Cardiac septum (tissue), 1 donor: ENCODE measurements around the gene FOXP4. TPM values are rescaled to one million over a fixed set of nuclear protein-coding genes. Genes with fewer than 3 reads are reported as not detected.

ENCODE experiments used
- DNase-seq: peaks from one replicate; pipeline ENCODE4 v3.0.0-alpha.2; 2020; ENCODE audit warnings: low spot score
- intact Hi-C: fragments of 100-400 bp; cut with DNase I; formaldehyde crosslinking; loops from one replicate; pipeline ENCODE4 v1.14.0; 2022
- total RNA-seq: library from RNA; stranded (reverse); fragmentation: NEBNext Ultra II Directional; extraction: Animal tissue kit (Norgen Biotek cat#: 25700); gene quantifications from one replicate; pipeline ENCODE4 v1.2.1, GENCODE V29; 2021
- donor health status: DM: no; HTN: no; CAD: no.

FOXP4 gene
- total RNA-seq, 1 donor from 2014 or later: 20.3 TPM

- intact Hi-C loops: no loop called here
- DNase-seq: no peak
Observed at GRCh38 chr6:41577356-41578216, 31.4 kb downstream of the FOXP4 start.

- no peak for DNase-seq
- intact Hi-C loops: no loop called here
Observed at GRCh38 chr6:41578217-41579087, 32.3 kb downstream of the FOXP4 start.

GRCh38 chr6:41579088-41579610, 33.0 kb downstream of the FOXP4 start:
- intact Hi-C loops: no loop called here
- no peak for DNase-seq

GRCh38 chr6:41580690-41581089, 34.5 kb downstream of the FOXP4 start:
- no peak for DNase-seq
- intact Hi-C loops: loop anchor here (5.0 kb wide), 1 partner anchor 33 kb away; the partner anchor contains the start of gene FOXP4

- intact Hi-C loops: loop anchor here (5.0 kb wide), 1 partner anchor 34 kb away; the partner anchor contains the start of gene FOXP4
- DNase-seq: no peak
Observed at GRCh38 chr6:41581381-41581991, 35.3 kb downstream of the FOXP4 start.

GRCh38 chr6:41582540-41582939, 36.4 kb downstream of the FOXP4 start:
- intact Hi-C loops: loop anchor here (5.0 kb wide), 1 partner anchor 35 kb away; the partner anchor contains the start of gene FOXP4

GRCh38 chr6:41583565-41583964, 37.4 kb downstream of the FOXP4 start:
- intact Hi-C loops: loop anchor here (5.0 kb wide), 1 partner anchor 36 kb away; the partner anchor contains the start of gene FOXP4
- no peak for DNase-seq

More at GRCh38 chr6:41582540-41582939, 36.4 kb downstream of the FOXP4 start:
- no peak for DNase-seq

GRCh38 chr6:41584205-41584604, 38.0 kb downstream of the FOXP4 start:
- intact Hi-C loops: loop anchor here (5.0 kb wide), 1 partner anchor 37 kb away; the partner anchor contains the start of gene FOXP4
- DNase-seq: no peak

GRCh38 chr6:41584668-41585205, 38.6 kb downstream of the FOXP4 start:
- no peak for DNase-seq
- intact Hi-C loops: loop anchor here (5.0 kb wide), 1 partner anchor 37 kb away; the partner anchor contains the start of gene FOXP4

GRCh38 chr6:41585605-41586004, 39.4 kb downstream of the FOXP4 start:
- intact Hi-C loops: no loop called here
- DNase-seq: no peak

GRCh38 chr6:41586252-41587007, 40.2 kb downstream of the FOXP4 start:
- no peak for DNase-seq
- intact Hi-C loops: no loop called here

GRCh38 chr6:41587131-41587879, 41.1 kb downstream of the FOXP4 start:
- DNase-seq: no peak
- intact Hi-C loops: no loop called here

- no peak for DNase-seq
- intact Hi-C loops: loop anchor here (1.0 kb wide), 1 partner anchor 219 kb away; no protein-coding TSS in a partner anchor
Observed at GRCh38 chr6:41588111-41588510, 41.9 kb downstream of the FOXP4 start.

- intact Hi-C loops: no loop called here
- DNase-seq: no peak
Observed at GRCh38 chr6:41589223-41589622, 43.0 kb downstream of the FOXP4 start.

- no peak for DNase-seq
- intact Hi-C loops: loop anchor here (2.0 kb wide), 1 partner anchor 163 kb away; no protein-coding TSS in a partner anchor
Observed at GRCh38 chr6:41589636-41590622, 43.7 kb downstream of the FOXP4 start.

GRCh38 chr6:41591122-41591521, 44.9 kb downstream of the FOXP4 start:
- DNase-seq: no peak
- intact Hi-C loops: loop anchor here (2.0 kb wide), 1 partner anchor 164 kb away; no protein-coding TSS in a partner anchor
